Breast epithelium (tissue), 4 donors: ENCODE measurements around the gene OR6K6. TPM values are rescaled to one million over a fixed set of nuclear protein-coding genes. Genes with fewer than 3 reads are reported as not detected.

ENCODE experiments used
- DNase-seq, 2 donors: peaks; one replicate each; pipeline ENCODE4 v3.0.0-alpha.2; 2019; ENCODE audit warnings: low spot score in 2 of 2
- H3K27ac ChIP-seq, 2 donors: fragments of 200-600 bp; sonication (generic) in 1 of 2; one replicate each; pipeline ENCODE4 v1.5.1; 2016 to 2019; ENCODE audit warnings: mild to moderate bottlenecking in 1 of 2
- H3K27me3 ChIP-seq, 2 donors: fragments of 200-600 bp; sonication (generic) in 1 of 2; one replicate each; pipeline versions ENCODE4 v1.5.1 to v1.6.0; 2017 to 2019; ENCODE audit warnings: control low read depth in 1 of 2, mild to moderate bottlenecking in 1 of 2
- H3K36me3 ChIP-seq: fragments of 200-600 bp; one replicate; pipeline ENCODE4 v1.5.1; 2019
- H3K4me1 ChIP-seq, 2 donors: fragments of 200-600 bp; sonication (generic); one replicate each; pipeline ENCODE4 v1.5.1; 2016 to 2019; ENCODE audit warnings: control low read depth in 1 of 2
- H3K4me3 ChIP-seq, 3 donors: fragments of 200-600 bp; sonication (generic); 1 replicate in 2 of 3; 2 replicates in 1 of 3; pipeline ENCODE4 v1.5.1; 2016 to 2019; ENCODE audit warnings: mild to moderate bottlenecking in 3 of 3, moderate library complexity in 2 of 3
- H3K9me3 ChIP-seq, 2 donors: fragments of 200-600 bp; sonication (generic) in 1 of 2; one replicate each; pipeline ENCODE4 v1.5.1; 2016 to 2019; ENCODE audit warnings: control low read depth in 1 of 2
- CTCF ChIP-seq, 3 donors: fragments of 450-650 bp; IDR thresholded peaks; one replicate each; pipeline ENCODE4 v1.5.1; 2016 to 2017; ENCODE audit warnings: antibody characterized with exemption in 3 of 3, mild to moderate bottlenecking in 3 of 3, moderate library complexity in 3 of 3
- POLR2A ChIP-seq: fragments of 450-650 bp; IDR thresholded peaks from one replicate; pipeline ENCODE4 v1.6.1; 2016; ENCODE audit warnings: antibody characterized with exemption, mild to moderate bottlenecking, moderate library complexity
- POLR2AphosphoS5 ChIP-seq, 3 donors: sonication (generic); formaldehyde crosslinking; IDR thresholded peaks; one replicate each; pipeline ENCODE4 v1.6.1; 2017; ENCODE audit warnings: antibody characterized with exemption in 3 of 3
- intact Hi-C: fragments of 100-400 bp; cut with DNase I; formaldehyde crosslinking; loops from one replicate; pipeline ENCODE4 v1.15.1; 2023; ENCODE audit warnings: low total_unique reads
- total RNA-seq, 3 donors: library from RNA; depleted of rRNA; stranded (reverse); fragments of >200 nt; gene quantifications; one replicate each; pipeline ENCODE4 v1.1.0, GENCODE V29; 2016

The OR6K6 gene
- total RNA-seq, 3 donors from 2014 or later, result not detected

- Histone ChIP-seq H3K9me3 (no peaks in the 10 kb centered on the region), H3K27ac (no peak overlapping the region), H3K27me3 (peaks cover 0 to 3% of the 10 kb centered on the region in 2 donors), H3K4me1 (no peaks in the 10 kb centered on the region), H3K36me3 (no peaks in the 10 kb centered on the region), H3K4me3 (no peak overlapping the region)
- intact Hi-C loops, result no loop called here
- DNase-seq, result no peak
- no peak for TF ChIP-seq POLR2A
- no peak for TF ChIP-seq CTCF (IDR thresholded peaks at IDR 0.05)
- TF ChIP-seq POLR2AphosphoS5 (IDR thresholded peaks at IDR 0.05), result no peak
Observed at GRCh38 chr1:158799689-158800088, 45.2 kb downstream of the OR6K6 start.

- H3K27me3 ChIP-seq, result peaks cover 0 to 7% of the 10 kb centered on the region in 2 donors
Observed at GRCh38 chr1:158800526-158800925, 46.0 kb downstream of the OR6K6 start.

GRCh38 chr1:158801396-158801795 lies 46.9 kb downstream of the OR6K6 start:
- no peak for DNase-seq
- H3K27ac ChIP-seq, result no peak overlapping the region
- intact Hi-C loops, result no loop called here
- no peak for TF ChIP-seq POLR2A
- TF ChIP-seq CTCF (IDR thresholded peaks at IDR 0.05), result no peak
- TF ChIP-seq POLR2AphosphoS5 (IDR thresholded peaks at IDR 0.05), result no peak
- no peak overlapping the region for H3K4me3 ChIP-seq
- H3K4me1 ChIP-seq, result no peaks in the 10 kb centered on the region
- H3K9me3 ChIP-seq, result no peaks in the 10 kb centered on the region
- no peaks in the 10 kb centered on the region for H3K36me3 ChIP-seq
- H3K27me3 ChIP-seq, result peaks cover 0 to 7% of the 10 kb centered on the region in 2 donors

More at GRCh38 chr1:158800526-158800925, 46.0 kb downstream of the OR6K6 start:
- Histone ChIP-seq H3K4me1 (no peaks in the 10 kb centered on the region), H3K36me3 (no peaks in the 10 kb centered on the region), H3K27ac (no peak overlapping the region), H3K4me3 (no peak overlapping the region), H3K9me3 (no peaks in the 10 kb centered on the region)
- DNase-seq, result no peak
- intact Hi-C loops, result no loop called here
- TF ChIP-seq POLR2A (no peak), CTCF (IDR thresholded peaks at IDR 0.05) (no peak)

- intact Hi-C loops, result no loop called here
- Histone ChIP-seq H3K4me3 (no peak overlapping the region), H3K27ac (no peak overlapping the region), H3K9me3 (no peaks in the 10 kb centered on the region), H3K4me1 (no peaks in the 10 kb centered on the region), H3K27me3 (peaks cover 0 to 4% of the 10 kb centered on the region in 2 donors), H3K36me3 (no peaks in the 10 kb centered on the region)
- no peak for DNase-seq
- TF ChIP-seq POLR2A (no peak), CTCF (IDR thresholded peaks at IDR 0.05) (no peak), POLR2AphosphoS5 (IDR thresholded peaks at IDR 0.05) (no peak)
Observed at GRCh38 chr1:158803678-158804077, 49.2 kb downstream of the OR6K6 start.

Other genes with a start within 250 kb of the OR6K6 start
- gene OR6Y1, start 200.3 kb upstream of the OR6K6 start, total RNA-seq, result not detected
- gene OR6P1, start 184.1 kb upstream of the OR6K6 start, total RNA-seq, result not detected
- not detected for gene OR10X1, start 174.8 kb upstream of the OR6K6 start, total RNA-seq
- not detected for gene OR10Z1, start 149.5 kb upstream of the OR6K6 start, total RNA-seq
- under 1 TPM; under 0.01 to 0.33 (median 0.15) TPM for gene SPTA1, start 68.0 kb upstream of the OR6K6 start, total RNA-seq
- not detected for gene OR6K2, start 54.1 kb upstream of the OR6K6 start, total RNA-seq
- not detected for gene OR6K3, start 34.0 kb upstream of the OR6K6 start, total RNA-seq
- not detected for gene OR6N1, start 17.5 kb downstream of the OR6K6 start, total RNA-seq
- not detected for gene OR6N2, start 26.5 kb downstream of the OR6K6 start, total RNA-seq
- 1 to 10 TPM; 4.6 to 6.9 (median 5.3) TPM for gene MNDA, start 76.6 kb downstream of the OR6K6 start, total RNA-seq
- gene PYHIN1, start 176.8 kb downstream of the OR6K6 start, total RNA-seq, result 1 to 10 TPM; 2.5 to 2.9 (median 2.6) TPM